Measurements from ENCODE around the gene OR2G3.

OR2G3 gene

DNA sequence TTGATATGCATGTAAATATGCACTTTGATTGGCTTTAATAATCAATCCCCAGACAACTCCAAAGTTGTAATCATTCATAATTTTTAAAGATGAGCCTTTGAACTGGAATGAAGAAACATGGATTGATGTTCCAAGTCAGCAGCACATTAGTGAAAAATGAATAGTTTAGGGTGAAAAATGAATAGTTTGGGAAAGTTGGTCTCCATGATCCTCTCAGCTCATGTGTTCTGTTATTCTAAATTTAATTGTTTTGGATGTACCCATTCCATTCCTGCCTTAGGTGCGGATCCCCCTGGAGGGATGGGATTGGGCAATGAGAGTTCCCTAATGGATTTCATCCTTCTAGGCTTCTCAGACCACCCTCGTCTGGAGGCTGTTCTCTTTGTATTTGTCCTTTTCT, at the start of gene OR2G3:
Gene OR2G3 (plus strand): TSS at position 301 of the 400 bp plus-strand sequence. CDS start 0 bp downstream, at position 301.
- DNase-seq (ENCODE audit: low spot score), result no peak

DNA sequence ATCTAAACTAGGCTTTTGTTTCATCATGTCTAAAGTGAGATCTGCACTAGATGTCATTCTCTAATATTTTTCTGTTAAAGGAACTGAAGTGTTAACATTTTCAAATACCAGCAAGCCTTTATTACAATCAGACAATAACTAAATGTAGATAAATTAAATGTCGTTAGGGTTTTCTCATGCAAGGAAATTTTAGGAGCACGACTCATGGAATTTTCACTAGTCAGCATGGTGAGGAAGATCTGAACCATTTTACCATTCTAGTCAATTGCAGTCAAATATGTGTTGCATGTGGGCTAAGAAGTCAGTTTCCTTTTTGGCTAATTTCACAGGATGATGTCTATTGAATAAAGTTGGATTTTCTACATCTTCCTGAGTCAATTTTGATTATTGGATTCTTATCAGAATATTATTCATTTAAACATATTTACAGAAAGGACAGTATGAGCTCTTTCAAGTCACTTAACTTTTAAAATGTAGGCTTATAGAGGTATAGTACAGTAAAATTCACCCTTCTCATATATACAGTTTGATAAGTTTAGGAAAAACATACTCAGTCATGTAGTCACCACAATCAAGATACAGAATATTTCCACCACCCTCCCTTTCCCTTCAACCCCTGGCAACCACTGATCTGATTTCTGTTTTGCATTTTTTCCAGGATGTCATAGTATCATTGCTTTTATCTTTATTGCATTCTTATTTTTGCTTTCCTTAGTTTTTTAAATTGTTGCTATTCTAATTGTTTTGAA, 47.3 kb upstream of the OR2G3 start:
- DNase-seq (ENCODE audit: low spot score), result no peak

DNA sequence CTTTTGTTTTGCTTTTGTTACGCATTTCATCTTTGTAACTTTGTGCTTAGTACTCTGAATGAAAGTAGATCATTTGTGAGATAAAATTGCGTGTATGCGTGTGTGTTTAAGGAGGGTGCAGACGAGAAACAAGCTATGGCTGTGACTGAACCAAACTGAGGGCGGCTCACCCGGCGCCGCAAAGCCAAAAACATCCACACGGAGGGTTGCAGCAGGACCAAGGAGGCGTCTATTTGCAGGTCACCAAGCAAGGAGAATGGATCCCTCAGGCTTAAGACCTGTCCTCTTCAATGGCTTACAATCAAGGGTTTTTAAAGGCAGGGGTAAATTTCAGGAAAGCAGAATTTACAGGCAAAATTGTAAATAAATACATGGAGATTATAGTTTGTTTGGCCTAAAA, 43.7 kb upstream of the OR2G3 start:
- no peak for DNase-seq (ENCODE audit: low spot score)

DNA sequence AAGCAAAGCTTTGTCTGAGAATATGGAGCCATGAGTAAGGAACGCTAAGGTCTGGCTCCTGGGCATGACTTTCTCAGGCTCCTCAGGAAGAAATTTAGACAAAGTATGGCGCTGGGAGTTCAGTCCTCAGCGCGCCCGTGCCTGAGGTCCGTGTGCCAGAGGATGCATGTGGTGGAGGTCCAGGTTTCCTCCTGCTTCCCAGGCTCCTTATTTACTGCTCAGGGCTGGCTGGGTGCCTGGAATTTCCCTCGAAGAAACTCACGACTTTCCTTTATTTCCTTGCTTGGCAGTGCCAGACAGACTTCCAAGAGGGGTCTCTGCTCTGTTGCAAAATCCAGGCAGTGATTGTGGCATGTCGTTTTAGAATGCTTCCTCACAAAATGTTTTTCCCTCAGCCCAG, 43.2 kb upstream of the OR2G3 start:
- DNase-seq (ENCODE audit: low spot score), result no peak

DNA sequence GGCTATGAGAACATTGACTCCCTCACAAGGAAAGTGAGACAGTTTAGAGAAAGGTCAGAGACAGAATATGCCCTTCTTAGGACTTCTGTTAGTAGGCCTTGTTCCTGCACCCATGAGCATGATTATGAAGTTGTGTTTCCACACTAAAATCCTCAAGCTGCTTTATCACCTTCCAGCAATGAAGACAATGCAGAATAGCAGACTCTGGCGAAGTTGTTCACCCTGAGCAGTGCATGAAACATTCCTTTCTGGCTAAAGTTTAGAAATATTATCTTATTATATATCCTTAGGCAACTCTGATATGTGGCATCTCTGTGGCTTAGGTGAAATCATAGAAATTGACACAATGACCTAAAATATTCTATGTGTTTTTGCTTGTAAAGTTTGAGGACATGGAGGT, 31.1 kb upstream of the OR2G3 start:
- no peak for DNase-seq (ENCODE audit: low spot score)

GRCh38 chr1:247574664-247575063, 30.7 kb upstream of the OR2G3 start:
- no peak for DNase-seq (ENCODE audit: low spot score)

- DNase-seq (ENCODE audit: low spot score), result no peak
Measured at GRCh38 chr1:247576514-247576913, 28.9 kb upstream of the OR2G3 start.

GRCh38 chr1:247578946-247579460, 26.4 kb upstream of the OR2G3 start:
- DNase-seq (ENCODE audit: low spot score), result no peak

DNA sequence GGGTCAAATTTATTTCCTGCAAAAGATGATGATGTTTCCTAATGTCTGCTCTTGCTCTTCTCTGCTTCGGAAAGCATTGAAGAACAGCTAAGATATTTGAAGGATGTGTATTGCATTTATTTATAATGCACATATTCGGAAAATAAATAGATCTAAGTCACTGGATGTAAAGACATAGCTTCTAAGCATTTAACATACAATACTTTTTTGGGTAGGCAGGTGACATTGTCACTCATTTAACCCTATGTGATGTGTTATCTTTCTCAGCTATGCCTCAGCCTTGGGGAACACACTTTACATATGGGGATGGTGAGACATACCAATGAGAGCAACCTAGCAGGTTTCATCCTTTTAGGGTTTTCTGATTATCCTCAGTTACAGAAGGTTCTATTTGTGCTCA, 17.3 kb upstream of the OR2G3 start, which contains the start of gene OR2G2:
Gene OR2G2 (plus strand): TSS at position 301 of the 400 bp plus-strand sequence. CDS start 0 bp downstream, at position 301.
- DNase-seq (ENCODE audit: low spot score), result no peak

GRCh38 chr1:247613405-247613804, 8.0 kb downstream of the OR2G3 start:
- no peak for DNase-seq (ENCODE audit: low spot score)

DNA sequence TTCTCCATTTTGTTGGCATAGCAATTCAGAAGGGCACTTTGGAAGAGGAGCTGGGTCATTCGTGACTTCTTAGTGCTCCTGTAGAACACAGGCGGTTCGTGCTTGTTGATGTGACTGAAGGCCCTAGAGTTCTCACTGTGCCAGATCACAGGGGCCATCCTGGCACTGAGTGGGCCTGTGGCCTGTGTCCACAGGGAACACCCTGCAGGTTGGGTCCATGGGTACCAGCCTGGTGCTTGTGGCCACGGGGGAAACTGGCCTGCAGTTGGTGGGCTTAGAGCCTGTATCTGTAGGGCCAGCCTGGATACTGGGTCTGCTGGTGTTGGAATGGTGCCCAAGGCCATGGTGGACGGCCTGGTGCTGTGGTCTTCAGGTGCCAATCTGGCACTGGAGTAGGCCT, 9.2 kb downstream of the OR2G3 start:
- no peak for DNase-seq (ENCODE audit: low spot score)

- no peak for DNase-seq (ENCODE audit: low spot score)
Measured at GRCh38 chr1:247627951-247628350, 22.6 kb downstream of the OR2G3 start.

- no peak for DNase-seq (ENCODE audit: low spot score)
Measured at GRCh38 chr1:247638011-247638410, 32.6 kb downstream of the OR2G3 start.

DNA sequence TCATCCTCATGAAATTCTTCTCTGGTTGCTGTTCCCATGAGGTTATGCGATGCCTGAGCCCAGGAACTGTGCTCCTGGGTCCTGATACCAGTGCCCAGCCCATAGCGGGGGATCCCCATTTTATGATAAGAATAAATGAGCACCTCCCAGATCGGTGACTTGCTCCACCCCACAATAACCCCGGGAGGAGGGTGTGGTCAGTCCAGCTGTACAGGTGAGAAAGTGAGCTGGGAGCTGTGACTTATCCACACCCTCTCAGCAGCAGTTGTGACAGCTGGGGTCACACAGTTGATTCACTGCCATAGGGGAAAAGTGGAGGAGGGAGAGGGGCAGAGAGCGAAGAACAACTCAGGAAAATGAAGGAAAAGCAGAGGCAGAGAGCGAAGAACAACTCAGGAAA, 33.4 kb downstream of the OR2G3 start:
- DNase-seq (ENCODE audit: low spot score), result no peak

- no peak for DNase-seq (ENCODE audit: low spot score)
Measured at GRCh38 chr1:247639381-247639981, 34.1 kb downstream of the OR2G3 start.

- no peak for DNase-seq (ENCODE audit: low spot score)
Measured at GRCh38 chr1:247642742-247643141, 37.4 kb downstream of the OR2G3 start.

DNA sequence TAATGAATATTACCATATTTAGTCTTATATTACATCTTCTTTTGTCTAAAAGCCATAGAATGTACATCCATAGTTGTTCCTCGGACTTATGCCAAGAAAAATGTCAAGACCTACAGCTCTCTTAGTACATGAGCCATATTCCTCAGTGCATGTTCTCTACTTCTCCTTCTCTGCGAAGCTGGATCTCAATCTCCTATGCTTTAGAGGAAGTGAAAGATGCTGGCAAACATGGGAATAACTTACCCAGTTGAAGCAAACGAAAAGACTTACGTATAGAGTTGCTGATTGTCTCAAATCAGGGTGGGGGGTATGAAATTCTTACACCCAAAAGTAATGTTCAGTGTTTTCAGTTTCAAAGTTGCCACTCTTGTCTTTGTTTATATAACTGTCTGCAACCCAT, 41.5 kb downstream of the OR2G3 start:
- no peak for DNase-seq (ENCODE audit: low spot score)

GRCh38 chr1:247647864-247648263, 42.5 kb downstream of the OR2G3 start:
- DNase-seq (ENCODE audit: low spot score), result no peak

GRCh38 chr1:247653040-247653439, 47.7 kb downstream of the OR2G3 start:
- DNase-seq (ENCODE audit: low spot score), result no peak

Data from CD4-positive, alpha-beta T cell treated with Interleukin-6 at 100 ng/mL for 8 hours (primary cell).